ENCODE results near the gene RAB5A. TPM values are rescaled to one million over a fixed set of nuclear protein-coding genes. Genes with fewer than 3 reads are reported as not detected.
"Not testable (repeated sequence)": the region's sequence is repeated elsewhere in the genome, so short reads cannot be mapped to it uniquely, and the experiment has no call there.

Gene RAB5A
- total RNA-seq, 2 experiments from 2014 or later = 46.4 to 47.5 TPM

GRCh38 chr3:20008646-20009045 is 61.7 kb downstream of the RAB5A start:
- no peaks in the 10 kb centered on the region for H3K9me3 Mint-ChIP-seq

GRCh38 chr3:20012164-20012563 is 65.3 kb downstream of the RAB5A start, which contains the start of gene PP2D1:
Gene PP2D1 (minus strand): TSS chr3:20012264. CDS start chr3:20012072, 192 bp downstream.
- intact Hi-C loops (cut with micrococcal nuclease) = no loop called here
- Mint-ChIP-seq H3K4me1 (ENCODE audit: low read depth) (no peaks in the 10 kb centered on the region), H3K9me3 (no peaks in the 10 kb centered on the region), H3K27me3 (ENCODE audit: low read depth) (no peaks in the 10 kb centered on the region), H3K4me3 (no peak within 1 kb of the TSS), H3K27ac (no peak within 1 kb of the TSS), H3K36me3 (ENCODE audit: low read depth) (no peaks in the 10 kb centered on the region)
- DNase-seq = no peak
- CTCF ChIA-PET = no interaction called here

More at GRCh38 chr3:20008646-20009045, 61.7 kb downstream of the RAB5A start:
- Mint-ChIP-seq H3K4me1 (ENCODE audit: low read depth) (no peaks in the 10 kb centered on the region), H3K36me3 (ENCODE audit: low read depth) (no peaks in the 10 kb centered on the region), H3K4me3 (no peak overlapping the region), H3K27ac (no peak overlapping the region), H3K27me3 (ENCODE audit: low read depth) (no peaks in the 10 kb centered on the region)
- DNase-seq = no peak
- intact Hi-C loops (cut with micrococcal nuclease) = no loop called here
- CTCF ChIA-PET = interaction anchor here (0.5 kb wide), 1 partner anchor 201 kb away, joined by 4 read pairs; no protein-coding TSS in a partner anchor

GRCh38 chr3:20013396-20013795 is 66.5 kb downstream of the RAB5A start:
- Mint-ChIP-seq H3K4me3 (no peak overlapping the region), H3K36me3 (ENCODE audit: low read depth) (no peaks in the 10 kb centered on the region), H3K27ac (no peak overlapping the region), H3K27me3 (ENCODE audit: low read depth) (no peaks in the 10 kb centered on the region), H3K4me1 (ENCODE audit: low read depth) (no peaks in the 10 kb centered on the region), H3K9me3 (no peaks in the 10 kb centered on the region)
- intact Hi-C loops (cut with micrococcal nuclease) = no loop called here
- no peak for DNase-seq
- CTCF ChIA-PET = no interaction called here

GRCh38 chr3:20015525-20015924 is 68.6 kb downstream of the RAB5A start:
- Mint-ChIP-seq H3K9me3 (no peaks in the 10 kb centered on the region), H3K4me1 (ENCODE audit: low read depth) (no peaks in the 10 kb centered on the region), H3K36me3 (ENCODE audit: low read depth) (no peaks in the 10 kb centered on the region), H3K27me3 (ENCODE audit: low read depth) (no peaks in the 10 kb centered on the region), H3K27ac (no peak overlapping the region), H3K4me3 (no peak overlapping the region)
- intact Hi-C loops (cut with micrococcal nuclease) = no loop called here
- DNase-seq = no peak
- CTCF ChIA-PET = no interaction called here

GRCh38 chr3:20016076-20016475 is 69.2 kb downstream of the RAB5A start:
- H3K4me3 Mint-ChIP-seq; H3K36me3 Mint-ChIP-seq (ENCODE audit: low read depth); CTCF ChIA-PET; DNase-seq; H3K9me3 Mint-ChIP-seq; intact Hi-C loops (cut with micrococcal nuclease); H3K27me3 Mint-ChIP-seq (ENCODE audit: low read depth); H3K4me1 Mint-ChIP-seq (ENCODE audit: low read depth); H3K27ac Mint-ChIP-seq: not testable (repeated sequence)

GRCh38 chr3:20022954-20023622 is 76.2 kb downstream of the RAB5A start:
- no peaks in the 10 kb centered on the region for H3K9me3 Mint-ChIP-seq
- H3K27ac Mint-ChIP-seq = no peak overlapping the region
- no peaks in the 10 kb centered on the region for H3K36me3 Mint-ChIP-seq (ENCODE audit: low read depth)
- CTCF ChIA-PET = interaction anchor here (1.5 kb wide), 1 partner anchor 11 kb away, joined by 4 read pairs; no protein-coding TSS in a partner anchor
- no peak overlapping the region for H3K4me3 Mint-ChIP-seq
- H3K27me3 Mint-ChIP-seq (ENCODE audit: low read depth) = no peaks in the 10 kb centered on the region
- H3K4me1 Mint-ChIP-seq (ENCODE audit: low read depth) = no peaks in the 10 kb centered on the region
- intact Hi-C loops (cut with micrococcal nuclease) = no loop called here
- no peak for DNase-seq

- no peaks in the 10 kb centered on the region for H3K36me3 Mint-ChIP-seq (ENCODE audit: low read depth)
- no peaks in the 10 kb centered on the region for H3K9me3 Mint-ChIP-seq
- no peak overlapping the region for H3K27ac Mint-ChIP-seq
These were observed 76.9 kb downstream of the RAB5A start for GRCh38 chr3:20023623-20024405.

GRCh38 chr3:20027136-20027535 is 80.2 kb downstream of the RAB5A start:
- CTCF ChIA-PET = no interaction called here
- no peaks in the 10 kb centered on the region for H3K9me3 Mint-ChIP-seq

More at GRCh38 chr3:20023623-20024405, 76.9 kb downstream of the RAB5A start:
- no peak overlapping the region for H3K4me3 Mint-ChIP-seq
- no peaks in the 10 kb centered on the region for H3K4me1 Mint-ChIP-seq (ENCODE audit: low read depth)
- intact Hi-C loops (cut with micrococcal nuclease) = no loop called here
- no peaks in the 10 kb centered on the region for H3K27me3 Mint-ChIP-seq (ENCODE audit: low read depth)
- CTCF ChIA-PET = interaction anchor here (0.7 to 1.5 kb wide), 2 partner anchors 10 to 76 kb away, joined by 3 to 4 read pairs; no protein-coding TSS in a partner anchor
- no peak for DNase-seq

GRCh38 chr3:20028905-20029331 is 82.0 kb downstream of the RAB5A start:
- H3K27ac Mint-ChIP-seq = no peak overlapping the region
- H3K4me1 Mint-ChIP-seq (ENCODE audit: low read depth) = no peaks in the 10 kb centered on the region
- intact Hi-C loops (cut with micrococcal nuclease) = no loop called here
- no peak overlapping the region for H3K4me3 Mint-ChIP-seq
- DNase-seq = no peak
- CTCF ChIA-PET = interaction anchor here (0.6 kb wide), 1 partner anchor 141 kb away, joined by 4 read pairs; no protein-coding TSS in a partner anchor
- H3K36me3 Mint-ChIP-seq (ENCODE audit: low read depth) = no peaks in the 10 kb centered on the region
- no peaks in the 10 kb centered on the region for H3K27me3 Mint-ChIP-seq (ENCODE audit: low read depth)
- no peaks in the 10 kb centered on the region for H3K9me3 Mint-ChIP-seq

More at GRCh38 chr3:20027136-20027535, 80.2 kb downstream of the RAB5A start:
- Mint-ChIP-seq H3K4me3 (no peak overlapping the region), H3K27ac (no peak overlapping the region), H3K27me3 (ENCODE audit: low read depth) (no peaks in the 10 kb centered on the region), H3K36me3 (ENCODE audit: low read depth) (no peaks in the 10 kb centered on the region), H3K4me1 (ENCODE audit: low read depth) (no peaks in the 10 kb centered on the region)
- no peak for DNase-seq
- intact Hi-C loops (cut with micrococcal nuclease) = no loop called here

GRCh38 chr3:20031939-20032338 is 85.0 kb downstream of the RAB5A start:
- DNase-seq; H3K4me1 Mint-ChIP-seq (ENCODE audit: low read depth); H3K4me3 Mint-ChIP-seq; H3K27me3 Mint-ChIP-seq (ENCODE audit: low read depth); H3K9me3 Mint-ChIP-seq; H3K27ac Mint-ChIP-seq; H3K36me3 Mint-ChIP-seq (ENCODE audit: low read depth); CTCF ChIA-PET; intact Hi-C loops (cut with micrococcal nuclease): not testable (repeated sequence)

Data from activated naive CD4-positive, alpha-beta T cell treated with anti-CD3 and anti-CD28 coated beads for 36 hours (primary cell).